Endothelial cell of umbilical vein (primary cell): ENCODE measurements around the gene ANO9. TPM values are rescaled to one million over a fixed set of nuclear protein-coding genes. Genes with fewer than 3 reads are reported as not detected.
A peak's percentile ranks its signal among the peaks of the same experiment; 100 is the strongest.

Experiments
- BruUV-seq: library from RNA; stranded (reverse); fragments of 400-500 nt; replicated peaks from 2 replicates; lab custom pipeline; 2021; lab: Mats Ljungman, UMichigan
- CTCF ChIA-PET: fragments of 300-600, 350-600 bp; sonication (Branson Sonifier 250); formaldehyde crosslinking; loops from one replicate; lab custom pipeline; 2021; ENCODE audit warnings: antibody characterized with exemption, inconsistent platforms; lab: Charles Lee
- POLR2A ChIA-PET: fragments of 300-600, 350-600 bp; sonication (Branson Sonifier 250); formaldehyde crosslinking; loops from one replicate; lab custom pipeline; 2021; ENCODE audit warnings: antibody characterized with exemption, inconsistent platforms; lab: Charles Lee
- DNase-seq: peaks from one replicate; pipeline ENCODE4 v3.0.0-alpha.2; 2011; ENCODE audit warnings: low read depth, low spot score
- FAIRE-seq: peaks from 2 replicates; lab custom pipeline; 2011; peaks lifted over from hg19 to GRCh38; lab: Jason Lieb, UNC
- H2AFZ ChIP-seq: 2 replicates; pipeline ENCODE4 v1.6.0; 2012; ENCODE audit warnings: low read depth, low read length, control low read depth, inconsistent platforms
- H3K27ac ChIP-seq: 2 replicates; pipeline ENCODE4 v1.5.1; 2011; ENCODE audit warnings: low read depth, mild to moderate bottlenecking, control low read depth, low read length, moderate library complexity; ENCODE audit not compliant: insufficient read depth
- H3K27me3 ChIP-seq, 2 experiments: 2 replicates each; pipeline versions ENCODE4 v1.6.0 to v1.6.1; 2011; ENCODE audit warnings: low read length in 2 of 2, mixed read lengths in 1 of 2; ENCODE audit not compliant: control insufficient read depth in 2 of 2, insufficient read depth in 2 of 2
- H3K36me3 ChIP-seq, 2 experiments: 2 replicates in 1 of 2; 3 replicates in 1 of 2; pipeline ENCODE4 v1.5.1; 2011; ENCODE audit warnings: low read length in 2 of 2, mild to moderate bottlenecking in 1 of 2, moderate library complexity in 1 of 2; ENCODE audit not compliant: control insufficient read depth in 2 of 2, insufficient read depth in 2 of 2; ENCODE audit errors: extremely low read depth in 1 of 2
- H3K4me1 ChIP-seq: 3 replicates; pipeline ENCODE4 v1.5.1; 2011; ENCODE audit warnings: mild to moderate bottlenecking, low read length; ENCODE audit not compliant: control insufficient read depth, insufficient read depth; ENCODE audit errors: extremely low read depth
- H3K4me2 ChIP-seq: 2 replicates; pipeline ENCODE4 v1.6.1; 2011; ENCODE audit warnings: low read length, control low read depth, mixed read lengths; ENCODE audit not compliant: insufficient read depth
- H3K4me3 ChIP-seq, 3 experiments: fragments of 200-600 bp in 1 of 3; sonication (generic), shearing (Covaris generic) in 1 of 3; replicated peaks in 1 of 3; 2 replicates each; pipeline ENCODE4 v1.5.1; 2011 to 2016; ENCODE audit warnings: control low read depth in 3 of 3, low read length in 3 of 3, mild to moderate bottlenecking in 2 of 3, inconsistent platforms in 1 of 3, low read depth in 1 of 3, moderate library complexity in 1 of 3; ENCODE audit not compliant: insufficient read depth in 1 of 3
- H3K79me2 ChIP-seq: 2 replicates; pipeline ENCODE4 v1.6.0; 2012; ENCODE audit warnings: low read length, inconsistent platforms; ENCODE audit not compliant: control insufficient read depth, insufficient read depth
- H3K9ac ChIP-seq: replicated peaks from 2 replicates; pipeline ENCODE3; 2011; ENCODE audit warnings: low read length, control low read depth; ENCODE audit not compliant: insufficient read depth; ENCODE audit errors: extremely low read depth
- H3K9me1 ChIP-seq: replicated peaks from 3 replicates; pipeline ENCODE4 v1.6.0; 2011; ENCODE audit warnings: mild to moderate bottlenecking, low read length; ENCODE audit not compliant: control insufficient read depth, insufficient read depth; ENCODE audit errors: extremely low read depth
- H3K9me3 ChIP-seq: replicated peaks from 2 replicates; pipeline ENCODE4 v1.5.1; 2012; ENCODE audit warnings: low read length, inconsistent platforms; ENCODE audit not compliant: control insufficient read depth, insufficient read depth
- H4K20me1 ChIP-seq: replicated peaks from 2 replicates; pipeline ENCODE3; 2011; ENCODE audit warnings: mild to moderate bottlenecking, low read length; ENCODE audit not compliant: control insufficient read depth, insufficient read depth; ENCODE audit errors: extremely low read depth
- CTCF ChIP-seq, 2 donors: IDR thresholded peaks; 1 replicate in 1 of 2; 2 replicates in 1 of 2; pipeline ENCODE4 v1.5.1; 2011; ENCODE audit warnings: low read length in 2 of 2, mild to moderate bottlenecking in 2 of 2, moderate library complexity in 2 of 2, control low read depth in 1 of 2, inconsistent platforms in 1 of 2, low read depth in 1 of 2; ENCODE audit not compliant: insufficient read depth in 1 of 2; ENCODE audit errors: extremely low read depth in 1 of 2
- EZH2 ChIP-seq: IDR thresholded peaks from 2 replicates; pipeline ENCODE4 v1.6.1; 2012; ENCODE audit warnings: borderline replicate concordance, low read depth, mild to moderate bottlenecking, moderate library complexity, low read length, inconsistent platforms; ENCODE audit not compliant: severe bottlenecking
- FOS ChIP-seq: IDR thresholded peaks from 2 replicates; pipeline ENCODE4 v1.6.1; 2011; ENCODE audit warnings: mild to moderate bottlenecking, low read length, moderate library complexity, borderline replicate concordance; ENCODE audit not compliant: insufficient read depth
- GATA2 ChIP-seq: IDR thresholded peaks from 2 replicates; pipeline ENCODE4 v1.7.0; 2011; ENCODE audit warnings: low read depth, mild to moderate bottlenecking, moderate library complexity, mixed read lengths, low read length; ENCODE audit not compliant: insufficient read length, insufficient read depth
- MAX ChIP-seq: IDR thresholded peaks from 2 replicates; pipeline ENCODE4 v1.6.1; 2011; ENCODE audit not compliant: insufficient read depth, insufficient read length
- POLR2A ChIP-seq: IDR thresholded peaks from 2 replicates; pipeline ENCODE4 v1.6.1; 2012; ENCODE audit warnings: low read depth, mild to moderate bottlenecking, control low read depth, low read length
- POLR2AphosphoS5 ChIP-seq: IDR thresholded peaks from 2 replicates; pipeline ENCODE4 v1.6.1; 2012; ENCODE audit warnings: low read depth, mild to moderate bottlenecking, control low read depth, low read length, moderate library complexity; ENCODE audit not compliant: insufficient read depth
- dilution Hi-C: fragments of 300-500 bp; cut with MboI; formaldehyde crosslinking; loops from one replicate; pipeline ENCODE4 v1.15.0; 2019; ENCODE audit warnings: low sequenced_read_pairs; ENCODE audit not compliant: extremely low pct_ligation_motif_present
- intact Hi-C: fragments of 100-400 bp; cut with micrococcal nuclease; formaldehyde crosslinking; loops from one replicate; pipeline ENCODE4 v1.10.0; 2022
- polyA plus RNA-seq, 4 experiments: library from polyadenylated mRNA; depleted of rRNA in 3 of 4; stranded (reverse) in 3 of 4; unstranded in 1 of 4; fragments of >200 nt; gene quantifications; 2 replicates each; pipeline versions ENCODE4 v1.2.1 to v1.2.3, GENCODE V29; 2011 to 2012; ENCODE audit warnings: missing spikeins in 1 of 4
- total RNA-seq: library from RNA; stranded (reverse); gene quantifications from 2 replicates; pipeline ENCODE4 v1.2.3, GENCODE V29; 2021

Gene ANO9
- total and polyA plus RNA-seq, 2 donors (not counting 3 experiments of a cell fraction or from before 2014, with no cell fraction given), result 0.23 TPM; not detected in 1

GRCh38 chr11:369336-370018 is 72.3 kb downstream of the ANO9 start, which contains the start of gene B4GALNT4:
B4GALNT4 (plus strand) TSS chr11:369499; CDS start chr11:369804, 305 bp downstream.
- DNase-seq (no peak), FAIRE-seq (no peak)
- POLR2A ChIA-PET, result no interaction called here
- no TSS peak for BruUV-seq
- intact Hi-C loops (loop anchor here (2.0 kb wide), 1 partner anchor 79 kb away; no protein-coding TSS in a partner anchor), dilution Hi-C loops (no loop called here)
- H3K9me1 ChIP-seq, result no peaks in the 10 kb centered on the region
- H3K36me3 ChIP-seq, result no peaks in the 10 kb centered on the region
- no peaks in the 10 kb centered on the region for H4K20me1 ChIP-seq
- H3K27me3 ChIP-seq, result peaks cover 17 to 20% of the 10 kb centered on the region in 2 experiments
- no peaks in the 10 kb centered on the region for H3K9me3 ChIP-seq
- H3K79me2 ChIP-seq, result no peaks in the 10 kb centered on the region
- H2AFZ ChIP-seq, result no peak within 1 kb of the TSS
- H3K4me1 ChIP-seq, result no peaks in the 10 kb centered on the region
- CTCF ChIA-PET, result interaction anchor here (1.2 kb wide), 2 partner anchors 17 to 65 kb away, joined by 3 read pairs; no protein-coding TSS in a partner anchor
- no peak within 1 kb of the TSS for H3K4me2 ChIP-seq
- no peak within 1 kb of the TSS for H3K9ac ChIP-seq
- TF ChIP-seq POLR2AphosphoS5 (no peak), FOS (no peak), GATA2 (no peak), EZH2 (no peak), POLR2A (no peak), CTCF (IDR thresholded peaks at IDR 0.05; ENCODE audit: extremely low read depth in 1 of 2, insufficient read depth in 1 of 2, low read depth in 1 of 2, low read length in 2 of 2) (no peak), MAX (no peak)
- H3K4me3 ChIP-seq, result peak within 1 kb of the TSS in 1 of 3 experiments; percentile 21
- no peak within 1 kb of the TSS for H3K27ac ChIP-seq
